GM19455 (cell line): ENCODE data around the gene WDPCP.
A peak's percentile ranks its signal among the peaks of the same experiment; 100 is the strongest.
"Not testable (repeated sequence)": the region's sequence is repeated elsewhere in the genome, so short reads cannot be mapped to it uniquely, and the experiment has no call there.

Experiments
- ATAC-seq: cut with Tn5 transposase; IDR thresholded peaks from one replicate; pipeline ENCODE4 v1.9.1; 2021; ENCODE audit not compliant: unreplicated experiment

WDPCP gene

GRCh38 chr2:63588385-63589147, at the start of gene WDPCP, which contains the start of gene MDH1:
WDPCP (minus strand) TSS chr2:63588477; CDS start chr2:63588271, 206 bp downstream.
MDH1 (plus strand) TSS chr2:63588963; CDS start chr2:63589044, 81 bp downstream.
- peak; percentile 85 for ATAC-seq

GRCh38 chr2:63632382-63632781, 44.1 kb upstream of the WDPCP start:
- ATAC-seq = no peak

- no peak for ATAC-seq
Observed at GRCh38 chr2:63631501-63631900, 43.2 kb upstream of the WDPCP start.

- ATAC-seq = no peak
Observed at GRCh38 chr2:63628403-63628942, 40.2 kb upstream of the WDPCP start.

- ATAC-seq = no peak
Observed at GRCh38 chr2:63627866-63628265, 39.6 kb upstream of the WDPCP start.

GRCh38 chr2:63623763-63624162, 35.5 kb upstream of the WDPCP start:
- not testable (repeated sequence) for ATAC-seq

GRCh38 chr2:63622751-63623150, 34.5 kb upstream of the WDPCP start:
- ATAC-seq = no peak

GRCh38 chr2:63619328-63619727, 31.1 kb upstream of the WDPCP start:
- ATAC-seq = no peak

GRCh38 chr2:63617366-63617765, 29.1 kb upstream of the WDPCP start:
- ATAC-seq = no peak

GRCh38 chr2:63614983-63615945, 27.0 kb upstream of the WDPCP start:
- ATAC-seq = no peak

GRCh38 chr2:63614448-63614968, 26.2 kb upstream of the WDPCP start:
- ATAC-seq = no peak

GRCh38 chr2:63613391-63613901, 25.2 kb upstream of the WDPCP start:
- no peak for ATAC-seq

GRCh38 chr2:63610525-63610924, 22.2 kb upstream of the WDPCP start:
- no peak for ATAC-seq

- not testable (repeated sequence) for ATAC-seq
Observed at GRCh38 chr2:63608865-63609264, 20.6 kb upstream of the WDPCP start.

- ATAC-seq = no peak
Observed at GRCh38 chr2:63604666-63605065, 16.4 kb upstream of the WDPCP start.

GRCh38 chr2:63600881-63601460, 12.7 kb upstream of the WDPCP start:
- no peak for ATAC-seq

GRCh38 chr2:63598981-63599380, 10.7 kb upstream of the WDPCP start:
- no peak for ATAC-seq

- ATAC-seq = no peak
Observed at GRCh38 chr2:63596401-63596883, 8.2 kb upstream of the WDPCP start.

- no peak for ATAC-seq
Observed at GRCh38 chr2:63594660-63595059, 6.4 kb upstream of the WDPCP start.

- ATAC-seq = no peak
Observed at GRCh38 chr2:63591566-63592175, 3.4 kb upstream of the WDPCP start.
